22Rv1 (cell line): Measurements from ENCODE around the gene HIVEP3.

Source experiments
- ZFX ChIP-seq: fragments of 450-650 bp; IDR thresholded peaks from 2 replicates; pipeline ENCODE4 v1.6.1; 2017; ENCODE audit warnings: antibody characterized with exemption, borderline replicate concordance
- TF ChIP-seq, protein P1 (sequence below): fragments of 450-650 bp; IDR thresholded peaks from 2 replicates; pipeline ENCODE4 v1.5.1; 2017; ENCODE audit warnings: mild to moderate bottlenecking

DNA sequence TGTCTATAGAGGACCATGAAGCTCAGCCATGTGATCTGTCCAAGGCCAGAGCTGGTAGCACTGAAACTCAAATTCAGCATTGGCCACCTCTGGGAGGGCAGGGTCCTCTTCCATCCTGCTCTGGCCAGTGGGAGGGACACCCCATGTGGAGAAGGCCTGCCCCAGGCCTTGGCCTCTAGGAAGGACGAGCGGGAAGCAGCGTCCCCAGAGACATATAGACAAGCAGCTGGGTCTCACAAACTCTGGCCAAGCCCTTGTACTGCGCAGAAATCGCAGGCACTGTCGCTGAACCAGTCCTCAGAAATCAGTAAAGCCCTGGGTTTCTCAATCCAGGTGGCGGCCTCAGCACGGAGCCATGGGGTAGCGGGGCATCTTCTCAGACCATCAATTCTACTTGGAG is 180.7 kb downstream of the HIVEP3 start:
- TF ChIP-seq, protein P1, sequence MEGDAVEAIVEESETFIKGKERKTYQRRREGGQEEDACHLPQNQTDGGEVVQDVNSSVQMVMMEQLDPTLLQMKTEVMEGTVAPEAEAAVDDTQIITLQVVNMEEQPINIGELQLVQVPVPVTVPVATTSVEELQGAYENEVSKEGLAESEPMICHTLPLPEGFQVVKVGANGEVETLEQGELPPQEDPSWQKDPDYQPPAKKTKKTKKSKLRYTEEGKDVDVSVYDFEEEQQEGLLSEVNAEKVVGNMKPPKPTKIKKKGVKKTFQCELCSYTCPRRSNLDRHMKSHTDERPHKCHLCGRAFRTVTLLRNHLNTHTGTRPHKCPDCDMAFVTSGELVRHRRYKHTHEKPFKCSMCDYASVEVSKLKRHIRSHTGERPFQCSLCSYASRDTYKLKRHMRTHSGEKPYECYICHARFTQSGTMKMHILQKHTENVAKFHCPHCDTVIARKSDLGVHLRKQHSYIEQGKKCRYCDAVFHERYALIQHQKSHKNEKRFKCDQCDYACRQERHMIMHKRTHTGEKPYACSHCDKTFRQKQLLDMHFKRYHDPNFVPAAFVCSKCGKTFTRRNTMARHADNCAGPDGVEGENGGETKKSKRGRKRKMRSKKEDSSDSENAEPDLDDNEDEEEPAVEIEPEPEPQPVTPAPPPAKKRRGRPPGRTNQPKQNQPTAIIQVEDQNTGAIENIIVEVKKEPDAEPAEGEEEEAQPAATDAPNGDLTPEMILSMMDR: no peak
- TF ChIP-seq ZFX: no peak
